LoVo (cell line): ENCODE results near the gene SRGAP3.
"Not testable (repeated sequence)": the region's sequence is repeated elsewhere in the genome, so short reads cannot be mapped to it uniquely, and the experiment has no call there.

ENCODE experiments used
- DNase-seq: peaks from one replicate; pipeline ENCODE4 v3.0.0-alpha.2; 2016; ENCODE audit warnings: low spot score

The SRGAP3 gene

GRCh38 chr3:9249273-9250192 is at the start of gene SRGAP3:
TSS of gene SRGAP3 (minus strand) at chr3:9249646. CDS start at chr3:9248951, 695 bp downstream.
- DNase-seq = peak; percentile 83

GRCh38 chr3:9298236-9298635 is 48.8 kb upstream of the SRGAP3 start:
- DNase-seq = no peak

- no peak for DNase-seq
Measured at GRCh38 chr3:9296241-9296640, 46.8 kb upstream of the SRGAP3 start.

GRCh38 chr3:9295007-9295406 is 45.6 kb upstream of the SRGAP3 start:
- no peak for DNase-seq

- DNase-seq = not testable (repeated sequence)
Measured at GRCh38 chr3:9293953-9294352, 44.5 kb upstream of the SRGAP3 start.

GRCh38 chr3:9293076-9293475 is 43.6 kb upstream of the SRGAP3 start:
- DNase-seq = no peak

- no peak for DNase-seq
Measured at GRCh38 chr3:9292516-9292915, 43.1 kb upstream of the SRGAP3 start.

GRCh38 chr3:9291821-9292410 is 42.5 kb upstream of the SRGAP3 start:
- DNase-seq = no peak

GRCh38 chr3:9290566-9290965 is 41.1 kb upstream of the SRGAP3 start:
- no peak for DNase-seq

- DNase-seq = not testable (repeated sequence)
Measured at GRCh38 chr3:9281533-9281932, 32.1 kb upstream of the SRGAP3 start.

GRCh38 chr3:9280451-9281219 is 31.2 kb upstream of the SRGAP3 start:
- DNase-seq = no peak

GRCh38 chr3:9279966-9280365 is 30.5 kb upstream of the SRGAP3 start:
- DNase-seq = no peak

- DNase-seq = no peak
Measured at GRCh38 chr3:9278498-9278897, 29.1 kb upstream of the SRGAP3 start.

- no peak for DNase-seq
Measured at GRCh38 chr3:9278085-9278484, 28.6 kb upstream of the SRGAP3 start.

GRCh38 chr3:9276761-9277370 is 27.4 kb upstream of the SRGAP3 start:
- DNase-seq = no peak

GRCh38 chr3:9271903-9272302 is 22.5 kb upstream of the SRGAP3 start:
- no peak for DNase-seq

- DNase-seq = no peak
Measured at GRCh38 chr3:9270704-9271103, 21.3 kb upstream of the SRGAP3 start.

GRCh38 chr3:9266716-9267115 is 17.3 kb upstream of the SRGAP3 start:
- DNase-seq = no peak

- DNase-seq = no peak
Measured at GRCh38 chr3:9260305-9260704, 10.9 kb upstream of the SRGAP3 start.

GRCh38 chr3:9257092-9257491 is 7.6 kb upstream of the SRGAP3 start:
- no peak for DNase-seq

- DNase-seq = no peak
Measured at GRCh38 chr3:9255976-9256375, 6.5 kb upstream of the SRGAP3 start.

GRCh38 chr3:9254764-9255163 is 5.3 kb upstream of the SRGAP3 start:
- no peak for DNase-seq
